IMR-90 (cell line): ENCODE data around the gene CFAP251. TPM values are rescaled to one million over a fixed set of nuclear protein-coding genes. Genes with fewer than 3 reads are reported as not detected.
A peak's percentile ranks its signal among the peaks of the same experiment; 100 is the strongest.

ENCODE experiments used
- ATAC-seq: fragments of 200-7000 bp; cut with Tn5 transposase; 2 replicates; pipeline ENCODE4 v1.9.1; 2020; ENCODE audit warnings: low read depth, mild to moderate bottlenecking, moderate library complexity
- BruUV-seq: library from RNA; stranded (reverse); fragments of 400-500 nt; replicated peaks from 2 replicates; lab custom pipeline; 2021; lab: Mats Ljungman, UMichigan
- CTCF ChIA-PET: fragments of 300-600 bp; formaldehyde crosslinking; extraction: SDS; loops from one replicate; lab custom pipeline; 2021; ENCODE audit warnings: antibody characterized with exemption; lab: Yijun Ruan, JAX
- POLR2A ChIA-PET: fragments of 300-600 bp; sonication (Branson Sonifier 250); formaldehyde crosslinking; loops from one replicate; lab custom pipeline; 2022; ENCODE audit warnings: antibody characterized with exemption; ENCODE audit not compliant: unreplicated experiment; lab: Charles Lee
- DNase-seq: peaks from one replicate; pipeline ENCODE4 v3.0.0; 2013
- H2AFZ ChIP-seq: replicated peaks from 2 replicates; pipeline ENCODE3; 2013; ENCODE audit warnings: low read length, mild to moderate bottlenecking; ENCODE audit not compliant: poor library complexity
- H2AK5ac ChIP-seq: 2 replicates; pipeline ENCODE4 v1.6.1; 2013; ENCODE audit warnings: low read depth, low read length, inconsistent platforms
- H2AK9ac ChIP-seq: replicated peaks from 2 replicates; pipeline ENCODE3; 2013; ENCODE audit warnings: mild to moderate bottlenecking, low read depth, low read length, moderate library complexity; ENCODE audit not compliant: poor library complexity
- H2BK120ac ChIP-seq: 2 replicates; pipeline ENCODE4 v1.6.1; 2013; ENCODE audit warnings: low read depth, low read length, inconsistent platforms
- H2BK15ac ChIP-seq: 3 replicates; pipeline ENCODE4 v1.6.1; 2013; ENCODE audit warnings: low read depth, low read length, inconsistent platforms
- H2BK20ac ChIP-seq: 2 replicates; pipeline ENCODE4 v1.6.1; 2013; ENCODE audit warnings: low read depth, mild to moderate bottlenecking, inconsistent platforms, low read length, moderate library complexity
- H2BK5ac ChIP-seq: 2 replicates; pipeline ENCODE4 v1.6.1; 2013; ENCODE audit warnings: mild to moderate bottlenecking, low read depth, low read length, inconsistent platforms; ENCODE audit not compliant: poor library complexity, severe bottlenecking
- H3K14ac ChIP-seq: replicated peaks from 2 replicates; pipeline ENCODE4 v1.6.1; 2013; ENCODE audit warnings: low read depth, low read length, inconsistent platforms
- H3K18ac ChIP-seq: 2 replicates; pipeline ENCODE4 v1.6.1; 2013; ENCODE audit warnings: low read depth, low read length, control low read depth
- H3K23ac ChIP-seq: 2 replicates; pipeline ENCODE4 v1.6.1; 2013; ENCODE audit warnings: low read depth, low read length, inconsistent platforms
- H3K27ac ChIP-seq: 2 replicates; pipeline ENCODE4 v1.5.1; 2013; ENCODE audit warnings: mild to moderate bottlenecking, control low read depth, low read length; ENCODE audit not compliant: insufficient read depth
- H3K27me3 ChIP-seq: 2 replicates; pipeline ENCODE4 v1.6.1; 2013; ENCODE audit warnings: low read length; ENCODE audit not compliant: control insufficient read depth, insufficient read depth
- H3K36me3 ChIP-seq: 2 replicates; pipeline ENCODE4 v1.6.1; 2013; ENCODE audit warnings: low read length, mixed read lengths; ENCODE audit not compliant: control insufficient read depth, insufficient read depth
- H3K4ac ChIP-seq: 2 replicates; pipeline ENCODE4 v1.6.1; 2013; ENCODE audit warnings: low read depth, low read length, inconsistent platforms
- H3K4me1 ChIP-seq: 2 replicates; pipeline ENCODE4 v1.6.1; 2013; ENCODE audit warnings: low read length, mixed read lengths; ENCODE audit not compliant: control insufficient read depth, insufficient read depth
- H3K4me2 ChIP-seq: 2 replicates; pipeline ENCODE4 v1.6.1; 2013; ENCODE audit warnings: low read depth, mild to moderate bottlenecking, control low read depth, low read length, moderate library complexity
- H3K4me3 ChIP-seq: 2 replicates; pipeline ENCODE4 v1.5.1; 2013; ENCODE audit warnings: low read depth, mild to moderate bottlenecking, control low read depth, low read length, moderate library complexity; ENCODE audit not compliant: insufficient read depth
- H3K56ac ChIP-seq: 2 replicates; pipeline ENCODE4 v1.6.1; 2013; ENCODE audit warnings: low read length, inconsistent platforms; ENCODE audit not compliant: insufficient read depth; ENCODE audit errors: extremely low read depth
- H3K79me1 ChIP-seq, 2 experiments: 2 replicates each; pipeline ENCODE4 v1.6.1; 2013; ENCODE audit warnings: low read length in 2 of 2, inconsistent platforms in 1 of 2, low read depth in 1 of 2
- H3K9ac ChIP-seq: 2 replicates; pipeline ENCODE4 v1.6.1; 2013; ENCODE audit warnings: low read depth, low read length, control low read depth
- H3K9me1 ChIP-seq: 2 replicates; pipeline ENCODE4 v1.6.1; 2013; ENCODE audit warnings: low read length, inconsistent platforms; ENCODE audit not compliant: insufficient read depth
- H3K9me3 ChIP-seq: 2 replicates; pipeline ENCODE4 v1.6.1; 2013; ENCODE audit warnings: low read length; ENCODE audit not compliant: control insufficient read depth, insufficient read depth
- H4K20me1 ChIP-seq: 2 replicates; pipeline ENCODE4 v1.6.1; 2013; ENCODE audit warnings: low read length, inconsistent platforms; ENCODE audit not compliant: insufficient read depth
- H4K5ac ChIP-seq: 2 replicates; pipeline ENCODE4 v1.6.1; 2013; ENCODE audit warnings: mild to moderate bottlenecking, low read depth, low read length, control low read depth
- H4K8ac ChIP-seq, 2 experiments: 2 replicates each; pipeline ENCODE4 v1.6.1; 2013; ENCODE audit warnings: low read depth in 2 of 2, low read length in 2 of 2, control low read depth in 1 of 2, inconsistent platforms in 1 of 2
- H4K91ac ChIP-seq: 2 replicates; pipeline ENCODE4 v1.6.1; 2013; ENCODE audit warnings: low read depth, low read length, inconsistent platforms; ENCODE audit not compliant: insufficient read depth
- CHD1 ChIP-seq: IDR thresholded peaks from 2 replicates; pipeline ENCODE4 v1.6.1; 2012; ENCODE audit warnings: low read depth, low read length, improper control_type of control experiment
- ELK1 ChIP-seq: fragments of 150-350 bp; IDR thresholded peaks from 2 replicates; pipeline ENCODE4 v1.6.1; 2016; ENCODE audit warnings: low read depth, mild to moderate bottlenecking, low read length, moderate library complexity, borderline replicate concordance
- MAZ ChIP-seq: IDR thresholded peaks from 2 replicates; pipeline ENCODE4 v1.6.1; 2012; ENCODE audit warnings: low read depth, mild to moderate bottlenecking, low read length, improper control_type of control experiment, moderate library complexity, borderline replicate concordance
- NFE2L2 ChIP-seq: fragments of 150-350 bp; IDR thresholded peaks from 2 replicates; pipeline ENCODE4 v1.6.1; 2016; ENCODE audit warnings: low read depth, mild to moderate bottlenecking, low read length
- RAD21 ChIP-seq: IDR thresholded peaks from 2 replicates; pipeline ENCODE4 v1.6.1; 2012; ENCODE audit warnings: low read length, improper control_type of control experiment
- RFX5 ChIP-seq: IDR thresholded peaks from 2 replicates; pipeline ENCODE4 v1.8.0; 2012; ENCODE audit warnings: low read depth, mild to moderate bottlenecking, low read length, moderate library complexity
- SMC3 ChIP-seq: fragments of 150-350 bp; IDR thresholded peaks from 2 replicates; pipeline ENCODE4 v1.6.1; 2016; ENCODE audit warnings: low read depth, mild to moderate bottlenecking, antibody characterized with exemption, low read length, moderate library complexity
- WGBS, 2 experiments: methylation state at CpG; one replicate each; pipeline versions ENCODE4 v1.1.5 to v1.1.7; 2013; ENCODE audit warnings: missing lambda C conversion rate in 2 of 2; ENCODE audit not compliant: insufficient read length in 1 of 2; ENCODE audit errors: extremely low coverage in 2 of 2; 5-methylcytosine and 5-hydroxymethylcytosine counted together
- dilution Hi-C: fragments of 300-500 bp; cut with HindIII; formaldehyde crosslinking; loops from one replicate; pipeline ENCODE4 v1.14.3; 2018; ENCODE audit warnings: low sequenced_read_pairs; ENCODE audit not compliant: unreplicated experiment
- in situ Hi-C: fragments of 300-500 bp; cut with MboI; formaldehyde crosslinking; loops from 3 replicates; pipeline ENCODE4 v1.14.3; 2019; ENCODE audit warnings: low sequenced_read_pairs, inconsistent platforms, mixed read lengths
- intact Hi-C: fragments of 100-400 bp; cut with micrococcal nuclease; formaldehyde crosslinking; loops from 2 replicates; pipeline ENCODE4 v1.10.0; 2022
- polyA plus RNA-seq, 3 experiments: library from polyadenylated mRNA; depleted of rRNA; stranded (reverse); fragments of >200 nt; gene quantifications; 2 replicates each; pipeline ENCODE4 v1.2.3, GENCODE V29; 2012; ENCODE audit warnings: low replicate concordance in 1 of 3
- total RNA-seq: library from RNA; depleted of rRNA; stranded (reverse); fragments of >200 nt; gene quantifications from 2 replicates; pipeline ENCODE4 v1.2.3, GENCODE V29; 2012
- TF ChIP-seq, protein P1 (sequence below): fragments of 150-350 bp; IDR thresholded peaks from 2 replicates; pipeline ENCODE4 v1.6.1; 2017; ENCODE audit warnings: mild to moderate bottlenecking, antibody characterized with exemption, low read length, low read depth

Gene CFAP251
- total and polyA plus RNA-seq, 2 of the 4 experiments (the other 2 are of a cell fraction) = 7.8 to 9.1 TPM

DNA sequence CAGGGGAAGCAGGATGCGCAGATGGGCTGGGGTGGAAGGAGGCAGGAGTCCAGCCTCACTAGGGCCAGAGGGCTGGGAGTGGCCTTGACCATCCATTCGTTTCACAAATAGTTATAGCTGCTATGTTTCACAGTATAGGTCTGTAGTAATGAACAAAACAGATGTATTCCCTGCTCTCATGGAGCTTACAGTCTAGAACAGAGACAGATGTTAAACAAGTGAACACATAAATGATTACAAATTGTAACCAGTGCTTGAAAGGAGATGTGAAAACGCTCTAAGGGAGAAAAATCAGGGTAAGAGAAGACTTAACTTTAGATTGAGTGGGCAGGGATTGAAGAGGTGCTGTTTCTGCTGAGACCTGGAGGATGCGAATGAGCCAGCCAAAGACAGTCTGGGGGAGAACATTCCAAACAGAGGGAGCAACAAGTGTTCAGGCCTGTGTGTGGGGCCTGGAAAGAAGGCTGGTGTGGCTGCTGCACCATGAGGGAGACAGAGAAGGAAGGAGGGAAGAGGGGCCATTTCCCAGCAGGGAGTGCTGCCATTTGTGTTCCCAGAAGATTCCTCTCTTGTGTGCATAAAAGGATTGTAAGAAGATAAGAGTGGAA is 14.6 kb downstream of the CFAP251 start:
- Histone ChIP-seq H3K9ac (no peak overlapping the region), H4K5ac (peak overlapping the region; percentile 28; the same call in 1 of the 2 replicates), H3K4ac (peak overlapping the region; percentile 51; the same call in 1 of the 2 replicates), H2BK15ac (no peak overlapping the region; the same call in 2 of the 3 replicates), H3K18ac (no peak overlapping the region), H2AK5ac (peak overlapping the region; percentile 26; the same call in 1 of the 2 replicates), H3K4me3 (no peak overlapping the region), H3K4me2 (no peak overlapping the region), H4K20me1 (no peaks in the 10 kb centered on the region), H4K91ac (no peak overlapping the region), H2BK20ac (0 out of 2 replicates have a peak overlapping the region, but pooled peaks have one; percentile 9), H3K9me1 (peaks cover 7% of the 10 kb centered on the region; the same call in 1 of the 2 replicates), H2BK5ac (no peak overlapping the region), H3K4me1 (peaks cover 2% of the 10 kb centered on the region; the same call in 1 of the 2 replicates), H2BK120ac (no peak overlapping the region), H4K8ac (peak overlapping the region in 1 of 2 experiments; percentile 78; a peak in 2 of 4 replicates), H2AFZ (peak overlapping the region; percentile 60), H3K27me3 (no peaks in the 10 kb centered on the region), H3K79me1 (no peaks in the 10 kb centered on the region), H2AK9ac (no peak overlapping the region), H3K27ac (no peak overlapping the region), H3K56ac (no peak overlapping the region), H3K23ac (no peak overlapping the region), H3K36me3 (peaks cover 11% of the 10 kb centered on the region), H3K9me3 (peaks cover 4% of the 10 kb centered on the region; the same call in 1 of the 2 replicates), H3K14ac (no peak overlapping the region)
- dilution Hi-C loops (no loop called here), intact Hi-C loops (no loop called here), in situ Hi-C loops (no loop called here)
- no TSS peak for BruUV-seq
- no peak for TF ChIP-seq ELK1
- no peak for TF ChIP-seq RFX5
- no peak for TF ChIP-seq NFE2L2
- no peak for TF ChIP-seq RAD21
- TF ChIP-seq, protein P1, sequence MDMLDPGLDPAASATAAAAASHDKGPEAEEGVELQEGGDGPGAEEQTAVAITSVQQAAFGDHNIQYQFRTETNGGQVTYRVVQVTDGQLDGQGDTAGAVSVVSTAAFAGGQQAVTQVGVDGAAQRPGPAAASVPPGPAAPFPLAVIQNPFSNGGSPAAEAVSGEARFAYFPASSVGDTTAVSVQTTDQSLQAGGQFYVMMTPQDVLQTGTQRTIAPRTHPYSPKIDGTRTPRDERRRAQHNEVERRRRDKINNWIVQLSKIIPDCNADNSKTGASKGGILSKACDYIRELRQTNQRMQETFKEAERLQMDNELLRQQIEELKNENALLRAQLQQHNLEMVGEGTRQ = no peak
- TF ChIP-seq SMC3 = no peak
- no peak for TF ChIP-seq MAZ
- TF ChIP-seq CHD1 = no peak
- POLR2A ChIA-PET = no interaction called here
- ATAC-seq = no peak
- CTCF ChIA-PET = no interaction called here
- no peak for DNase-seq
- WGBS, 2 experiments = 94% methylated on average over 3 of the region's 4 CpGs; no CpG with 5 or more reads in 1 of the 2 experiments
